Measurements from ENCODE around the gene CCDC154. TPM values are rescaled to one million over a fixed set of nuclear protein-coding genes. Genes with fewer than 3 reads are reported as not detected.
"Not testable (repeated sequence)": the region's sequence is repeated elsewhere in the genome, so short reads cannot be mapped to it uniquely, and the experiment has no call there.

The CCDC154 gene
- total and polyA plus RNA-seq, 2 of the 4 experiments (the other 2 are of a cell fraction) = 0.09 TPM; not detected in 1

GRCh38 chr16:1478937-1479336, 34.6 kb upstream of the CCDC154 start:
- POLR2A ChIA-PET (ENCODE audit: unreplicated experiment); H3K18ac ChIP-seq (ENCODE audit: low read depth, low read length); H4K20me1 ChIP-seq (ENCODE audit: insufficient read depth, low read length); H3K9ac ChIP-seq (ENCODE audit: low read depth, low read length); H3K27ac ChIP-seq (ENCODE audit: insufficient read depth, low read length); H3K14ac ChIP-seq (replicated peaks; ENCODE audit: low read depth, low read length); H3K9me1 ChIP-seq (ENCODE audit: insufficient read depth, low read length); H2BK15ac ChIP-seq (ENCODE audit: low read depth, low read length); H2BK5ac ChIP-seq (ENCODE audit: low read depth, low read length, poor library complexity, severe bottlenecking); H2AFZ ChIP-seq (replicated peaks; ENCODE audit: low read length, poor library complexity); DNase-seq; ATAC-seq (ENCODE audit: low read depth); H3K36me3 ChIP-seq (ENCODE audit: control insufficient read depth, insufficient read depth, low read length); H3K56ac ChIP-seq (ENCODE audit: extremely low read depth, insufficient read depth, low read length); H3K9me3 ChIP-seq (ENCODE audit: control insufficient read depth, insufficient read depth, low read length); H4K8ac ChIP-seq (ENCODE audit: low read depth in 2 of 2, low read length in 2 of 2); H2AK5ac ChIP-seq (ENCODE audit: low read depth, low read length); H2AK9ac ChIP-seq (replicated peaks; ENCODE audit: low read depth, low read length, poor library complexity); H3K4ac ChIP-seq (ENCODE audit: low read depth, low read length); BruUV-seq (replicated peaks); in situ Hi-C loops (cut with MboI; ENCODE audit: low sequenced_read_pairs); H4K91ac ChIP-seq (ENCODE audit: insufficient read depth, low read depth, low read length); H3K4me3 ChIP-seq (ENCODE audit: insufficient read depth, low read depth, low read length); H4K5ac ChIP-seq (ENCODE audit: low read depth, low read length); dilution Hi-C loops (cut with HindIII; ENCODE audit: low sequenced_read_pairs, unreplicated experiment); H3K4me1 ChIP-seq (ENCODE audit: control insufficient read depth, insufficient read depth, low read length); H3K27me3 ChIP-seq (ENCODE audit: control insufficient read depth, insufficient read depth, low read length); H2BK20ac ChIP-seq (ENCODE audit: low read depth, low read length); H3K23ac ChIP-seq (ENCODE audit: low read depth, low read length); H2BK120ac ChIP-seq (ENCODE audit: low read depth, low read length); H3K4me2 ChIP-seq (ENCODE audit: low read depth, low read length); CTCF ChIA-PET: not testable (repeated sequence)
- intact Hi-C loops (cut with micrococcal nuclease) = loop anchor here (10.0 kb wide), 1 partner anchor 54 kb away; the partner anchor contains the start of gene UQCC4
- 85% methylated on average over 4 of the region's 9 CpGs; no CpG with 5 or more reads in 1 of the 2 experiments for WGBS, 2 experiments (ENCODE audit: extremely low coverage in 2 of 2, insufficient read length in 1 of 2)
- H3K79me1 ChIP-seq (ENCODE audit: low read depth in 1 of 2, low read length in 2 of 2) = peaks cover 10 to 13% of the 10 kb centered on the region in 2 experiments

Measured in IMR-90 (cell line).